Measurements from ENCODE around the gene ZNF844.

ZNF844 gene

GRCh38 chr19:12111943-12112637, 47.6 kb downstream of the ZNF844 start:
- H3K4me1 ChIP-seq (ENCODE audit: control insufficient read depth, low read length) = no peaks in the 10 kb centered on the region
- TF ChIP-seq CTCF (IDR thresholded peaks at IDR 0.05; ENCODE audit: low read depth, low read length, poor library complexity, severe bottlenecking) (no peak), EZH2phosphoT487 (IDR thresholded peaks at IDR 0.05; ENCODE audit: borderline replicate concordance, low read length) (no peak)
- H3K9me2 ChIP-seq (replicated peaks; ENCODE audit: control insufficient read depth, low read length) = no peaks in the 10 kb centered on the region
- H4K20me1 ChIP-seq (ENCODE audit: control insufficient read depth, insufficient read depth, low read depth, low read length) = no peaks in the 10 kb centered on the region
- H3K4me2 ChIP-seq (ENCODE audit: low read length) = no peak overlapping the region
- H3K4me3 ChIP-seq (ENCODE audit: low read length) = no peak overlapping the region
- no peaks in the 10 kb centered on the region for H3K9me3 ChIP-seq (ENCODE audit: control insufficient read depth, insufficient read depth, low read length)
- H3K79me2 ChIP-seq (ENCODE audit: control insufficient read depth, low read length) = no peaks in the 10 kb centered on the region
- no peaks in the 10 kb centered on the region for H3K36me3 ChIP-seq (ENCODE audit: control insufficient read depth, low read length)
- H3K27ac ChIP-seq (ENCODE audit: low read depth, low read length) = no peak overlapping the region
- no peaks in the 10 kb centered on the region for H3F3A ChIP-seq (ENCODE audit: control insufficient read depth, insufficient read depth)
- H3K27me3 ChIP-seq (ENCODE audit: control insufficient read depth, low read length) = no peaks in the 10 kb centered on the region

- no peak overlapping the region for H3K27ac ChIP-seq (ENCODE audit: low read depth, low read length)
- no peaks in the 10 kb centered on the region for H3K79me2 ChIP-seq (ENCODE audit: control insufficient read depth, low read length)
- H3K36me3 ChIP-seq (ENCODE audit: control insufficient read depth, low read length) = no peaks in the 10 kb centered on the region
Measured at GRCh38 chr19:12112701-12113100, 48.2 kb downstream of the ZNF844 start.

GRCh38 chr19:12113121-12113520, 48.6 kb downstream of the ZNF844 start:
- Histone ChIP-seq H4K20me1 (ENCODE audit: control insufficient read depth, insufficient read depth, low read depth, low read length) (no peaks in the 10 kb centered on the region), H3K4me1 (ENCODE audit: control insufficient read depth, low read length) (no peaks in the 10 kb centered on the region), H3K36me3 (ENCODE audit: control insufficient read depth, low read length) (no peaks in the 10 kb centered on the region), H3K79me2 (ENCODE audit: control insufficient read depth, low read length) (no peaks in the 10 kb centered on the region), H3K4me3 (ENCODE audit: low read length) (no peak overlapping the region), H3K9me3 (ENCODE audit: control insufficient read depth, insufficient read depth, low read length) (no peaks in the 10 kb centered on the region), H3K4me2 (ENCODE audit: low read length) (no peak overlapping the region), H3F3A (ENCODE audit: control insufficient read depth, insufficient read depth) (no peaks in the 10 kb centered on the region), H3K27ac (ENCODE audit: low read depth, low read length) (no peak overlapping the region), H3K9me2 (replicated peaks; ENCODE audit: control insufficient read depth, low read length) (no peaks in the 10 kb centered on the region), H3K27me3 (ENCODE audit: control insufficient read depth, low read length) (no peaks in the 10 kb centered on the region)
- TF ChIP-seq CTCF (IDR thresholded peaks at IDR 0.05; ENCODE audit: low read depth, low read length, poor library complexity, severe bottlenecking) (no peak), EZH2phosphoT487 (IDR thresholded peaks at IDR 0.05; ENCODE audit: borderline replicate concordance, low read length) (no peak)

More at GRCh38 chr19:12112701-12113100, 48.2 kb downstream of the ZNF844 start:
- Histone ChIP-seq H4K20me1 (ENCODE audit: control insufficient read depth, insufficient read depth, low read depth, low read length) (no peaks in the 10 kb centered on the region), H3K4me3 (ENCODE audit: low read length) (no peak overlapping the region), H3K4me1 (ENCODE audit: control insufficient read depth, low read length) (no peaks in the 10 kb centered on the region), H3K9me3 (ENCODE audit: control insufficient read depth, insufficient read depth, low read length) (no peaks in the 10 kb centered on the region), H3K9me2 (replicated peaks; ENCODE audit: control insufficient read depth, low read length) (no peaks in the 10 kb centered on the region), H3K27me3 (ENCODE audit: control insufficient read depth, low read length) (no peaks in the 10 kb centered on the region), H3K4me2 (ENCODE audit: low read length) (no peak overlapping the region), H3F3A (ENCODE audit: control insufficient read depth, insufficient read depth) (no peaks in the 10 kb centered on the region)
- no peak for TF ChIP-seq EZH2phosphoT487 (IDR thresholded peaks at IDR 0.05; ENCODE audit: borderline replicate concordance, low read length)
- no peak for TF ChIP-seq CTCF (IDR thresholded peaks at IDR 0.05; ENCODE audit: low read depth, low read length, poor library complexity, severe bottlenecking)
